ENCODE data around the gene ATP5ME.

ATP5ME gene, protein sequence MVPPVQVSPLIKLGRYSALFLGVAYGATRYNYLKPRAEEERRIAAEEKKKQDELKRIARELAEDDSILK

DNA sequence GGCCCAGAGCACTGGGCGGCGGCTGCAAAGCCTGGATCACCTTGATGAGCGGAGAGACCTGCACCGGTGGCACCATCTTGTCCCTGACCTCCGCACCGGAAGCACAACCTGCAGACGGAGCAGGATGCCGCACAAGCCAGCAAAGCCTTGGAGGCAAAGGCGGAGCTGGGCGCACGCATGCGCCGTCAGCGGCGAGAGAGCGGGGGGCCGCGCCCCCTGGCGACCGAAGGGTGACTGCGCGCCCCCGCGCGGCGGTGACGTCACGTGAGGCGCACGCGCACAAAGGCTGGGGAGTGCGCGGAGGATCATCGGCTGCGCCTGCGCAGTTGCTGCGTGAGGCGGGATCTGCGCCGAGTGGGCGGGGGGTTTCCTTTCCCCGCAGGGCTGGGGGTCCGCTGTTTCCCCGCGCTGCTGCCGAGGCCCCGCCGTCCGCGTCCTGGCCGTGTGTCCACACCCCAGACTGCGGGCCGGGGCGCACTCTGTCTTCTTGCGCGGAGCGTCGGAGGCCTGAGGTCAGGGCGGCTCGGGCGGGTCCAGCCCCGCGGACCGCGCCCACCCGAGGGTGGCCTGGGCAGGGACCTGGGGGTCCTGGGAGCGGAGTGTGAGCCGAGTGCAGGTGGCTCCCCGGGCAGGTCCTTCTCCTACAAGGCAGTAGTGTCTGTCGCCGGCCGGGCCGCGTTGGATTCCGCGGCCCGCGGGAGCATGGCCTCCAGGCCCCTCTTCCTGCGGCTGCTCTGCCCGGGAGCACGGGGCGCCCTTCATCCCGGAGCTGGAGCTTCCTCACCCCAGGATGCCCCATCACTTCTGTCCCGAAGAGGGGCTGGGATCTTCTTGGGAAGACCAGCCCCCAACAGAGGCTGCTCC is at the start of gene ATP5ME, which contains the start of gene MYL5:
Gene ATP5ME (minus strand): TSS at position 105 of the 864 bp plus-strand sequence. CDS start 29 bp downstream, at position 76.
Gene MYL5 (plus strand): TSS at position 371 of the 864 bp plus-strand sequence. CDS start 3,485 bp downstream, outside the sequence.
- H3K27me3 ChIP-seq (ENCODE audit: insufficient read depth, low read length, poor library complexity): no peaks in the 10 kb centered on the region
- TF ChIP-seq EZH2 (IDR thresholded peaks at IDR 0.05; ENCODE audit: borderline replicate concordance, low read depth, low read length, severe bottlenecking): no peak
- TF ChIP-seq, protein P1, sequence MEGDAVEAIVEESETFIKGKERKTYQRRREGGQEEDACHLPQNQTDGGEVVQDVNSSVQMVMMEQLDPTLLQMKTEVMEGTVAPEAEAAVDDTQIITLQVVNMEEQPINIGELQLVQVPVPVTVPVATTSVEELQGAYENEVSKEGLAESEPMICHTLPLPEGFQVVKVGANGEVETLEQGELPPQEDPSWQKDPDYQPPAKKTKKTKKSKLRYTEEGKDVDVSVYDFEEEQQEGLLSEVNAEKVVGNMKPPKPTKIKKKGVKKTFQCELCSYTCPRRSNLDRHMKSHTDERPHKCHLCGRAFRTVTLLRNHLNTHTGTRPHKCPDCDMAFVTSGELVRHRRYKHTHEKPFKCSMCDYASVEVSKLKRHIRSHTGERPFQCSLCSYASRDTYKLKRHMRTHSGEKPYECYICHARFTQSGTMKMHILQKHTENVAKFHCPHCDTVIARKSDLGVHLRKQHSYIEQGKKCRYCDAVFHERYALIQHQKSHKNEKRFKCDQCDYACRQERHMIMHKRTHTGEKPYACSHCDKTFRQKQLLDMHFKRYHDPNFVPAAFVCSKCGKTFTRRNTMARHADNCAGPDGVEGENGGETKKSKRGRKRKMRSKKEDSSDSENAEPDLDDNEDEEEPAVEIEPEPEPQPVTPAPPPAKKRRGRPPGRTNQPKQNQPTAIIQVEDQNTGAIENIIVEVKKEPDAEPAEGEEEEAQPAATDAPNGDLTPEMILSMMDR (IDR thresholded peaks at IDR 0.05; ENCODE audit: borderline replicate concordance, extremely low read depth, low read length, poor library complexity, severe bottlenecking): peak; percentile 99
- peaks cover 4% of the 10 kb centered on the region; the same call in 1 of the 2 replicates for H4K20me1 ChIP-seq (ENCODE audit: insufficient read depth, low read length)
- peaks cover 30% of the 10 kb centered on the region for H3K79me2 ChIP-seq (ENCODE audit: insufficient read depth, low read length)
- peak within 1 kb of the TSS; percentile 84 for H2AFZ ChIP-seq (ENCODE audit: low read depth, low read length)
- peaks cover 29% of the 10 kb centered on the region for H3K4me1 ChIP-seq (ENCODE audit: insufficient read depth, low read length)
- peak within 1 kb of the TSS; percentile 99 for H3K9ac ChIP-seq (ENCODE audit: low read depth, low read length)
- DNase-seq (peak; percentile 97), ATAC-seq (ENCODE audit: insufficient read depth, low read depth) (peak; percentile 90)
- H3K27ac ChIP-seq (ENCODE audit: low read length): peak within 1 kb of the TSS; percentile 95
- H3K36me3 ChIP-seq (ENCODE audit: insufficient read depth, low read length): peaks cover 32% of the 10 kb centered on the region
- peak within 1 kb of the TSS; percentile 99 for H3K4me2 ChIP-seq (ENCODE audit: insufficient read depth, low read length)
- H3K9me3 ChIP-seq (ENCODE audit: insufficient read depth, low read length, severe bottlenecking): no peaks in the 10 kb centered on the region
- H3K4me3 ChIP-seq (ENCODE audit: low read depth in 1 of 2, low read length in 2 of 2): peak within 1 kb of the TSS; percentile 88 to 98

DNA sequence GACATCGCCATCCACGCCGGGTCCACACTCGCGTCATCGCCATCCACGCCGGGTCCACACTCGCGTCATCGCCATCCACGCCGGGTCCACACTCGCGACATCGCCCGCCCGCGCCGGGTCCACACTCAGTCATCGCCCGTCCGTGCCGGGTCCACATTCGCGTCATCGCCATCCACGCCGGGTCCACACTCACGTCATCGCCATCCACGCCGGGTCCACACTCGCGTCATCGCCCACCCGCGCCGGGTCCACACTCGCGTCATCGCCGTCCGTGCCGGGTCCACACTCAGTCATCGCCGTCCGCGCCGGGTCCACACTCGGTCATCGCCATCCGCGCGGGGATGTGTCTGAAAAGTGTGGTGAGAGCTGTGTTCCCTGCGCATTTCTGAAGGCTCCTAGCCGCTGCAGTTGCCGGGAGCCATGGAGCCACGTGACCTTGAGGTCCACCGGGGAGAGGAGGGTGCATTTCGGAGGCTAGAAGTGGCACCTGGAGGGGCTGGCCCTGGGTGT is 48.8 kb upstream of the ATP5ME start:
- Histone ChIP-seq H3K27ac (ENCODE audit: low read length) (no peak overlapping the region), H4K20me1 (ENCODE audit: insufficient read depth, low read length) (peaks cover 87% of the 10 kb centered on the region), H3K27me3 (ENCODE audit: insufficient read depth, low read length, poor library complexity) (no peaks in the 10 kb centered on the region), H3K79me2 (ENCODE audit: insufficient read depth, low read length) (peaks cover 93% of the 10 kb centered on the region), H3K9me3 (ENCODE audit: insufficient read depth, low read length, severe bottlenecking) (no peaks in the 10 kb centered on the region), H3K9ac (ENCODE audit: low read depth, low read length) (no peak overlapping the region), H2AFZ (ENCODE audit: low read depth, low read length) (no peak overlapping the region), H3K4me1 (ENCODE audit: insufficient read depth, low read length) (no peaks in the 10 kb centered on the region), H3K4me3 (ENCODE audit: low read depth in 1 of 2, low read length in 2 of 2) (no peak overlapping the region), H3K4me2 (ENCODE audit: insufficient read depth, low read length) (no peak overlapping the region), H3K36me3 (ENCODE audit: insufficient read depth, low read length) (peaks cover 42% of the 10 kb centered on the region)
- ATAC-seq (ENCODE audit: insufficient read depth, low read depth) (no peak), DNase-seq (no peak)
- TF ChIP-seq, protein P1 (IDR thresholded peaks at IDR 0.05; ENCODE audit: borderline replicate concordance, extremely low read depth, low read length, poor library complexity, severe bottlenecking): no peak
- TF ChIP-seq EZH2 (IDR thresholded peaks at IDR 0.05; ENCODE audit: borderline replicate concordance, low read depth, low read length, severe bottlenecking): no peak

DNA sequence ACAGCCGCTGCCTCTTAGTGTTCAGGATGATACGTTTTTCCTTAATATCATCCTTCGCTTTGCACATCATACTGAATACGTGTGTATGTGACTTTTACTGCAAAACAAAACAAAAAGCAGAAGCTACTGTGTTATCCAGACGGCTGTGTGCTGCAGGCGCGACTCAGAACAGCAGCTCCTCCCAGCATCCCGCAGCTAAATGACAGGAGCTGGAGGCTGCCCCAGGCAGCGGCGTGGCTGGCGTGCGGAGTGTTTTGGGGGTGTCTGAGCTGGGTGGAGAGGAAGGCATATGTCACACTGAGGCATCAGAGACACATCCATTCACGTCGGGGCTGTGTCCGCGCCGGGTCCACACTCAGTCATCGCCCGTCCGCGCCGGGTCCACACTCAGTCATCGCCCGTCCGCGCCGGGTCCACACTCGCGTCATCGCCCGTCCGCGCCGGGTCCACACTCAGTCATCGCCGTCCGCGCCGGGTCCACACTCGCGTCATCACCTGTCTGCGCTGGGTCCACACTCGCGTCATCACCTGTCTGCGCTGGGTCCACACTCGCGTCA is 48.2 kb upstream of the ATP5ME start:
- TF ChIP-seq, protein P1 (IDR thresholded peaks at IDR 0.05; ENCODE audit: borderline replicate concordance, extremely low read depth, low read length, poor library complexity, severe bottlenecking): no peak
- H3K4me2 ChIP-seq (ENCODE audit: insufficient read depth, low read length): no peak overlapping the region
- H3K27ac ChIP-seq (ENCODE audit: low read length): no peak overlapping the region
- H3K4me3 ChIP-seq (ENCODE audit: low read depth in 1 of 2, low read length in 2 of 2): no peak overlapping the region
- H3K9ac ChIP-seq (ENCODE audit: low read depth, low read length): no peak overlapping the region
- H3K36me3 ChIP-seq (ENCODE audit: insufficient read depth, low read length): peaks cover 38% of the 10 kb centered on the region
- H3K4me1 ChIP-seq (ENCODE audit: insufficient read depth, low read length): no peaks in the 10 kb centered on the region
- no peaks in the 10 kb centered on the region for H3K9me3 ChIP-seq (ENCODE audit: insufficient read depth, low read length, severe bottlenecking)
- H4K20me1 ChIP-seq (ENCODE audit: insufficient read depth, low read length): peaks cover 87% of the 10 kb centered on the region
- DNase-seq: no peak
- no peak for ATAC-seq (ENCODE audit: insufficient read depth, low read depth)
- H3K27me3 ChIP-seq (ENCODE audit: insufficient read depth, low read length, poor library complexity): no peaks in the 10 kb centered on the region
- no peak overlapping the region for H2AFZ ChIP-seq (ENCODE audit: low read depth, low read length)
- H3K79me2 ChIP-seq (ENCODE audit: insufficient read depth, low read length): peaks cover 93% of the 10 kb centered on the region

Data from DND-41 (cell line).